GM12801 (cell line): Measurements from ENCODE around the gene ZFP62.

ENCODE experiments used
- CTCF ChIP-seq: IDR thresholded peaks from one replicate; pipeline ENCODE4 v1.5.1; 2011; ENCODE audit warnings: control low read depth; ENCODE audit not compliant: insufficient read length; ENCODE audit errors: extremely low read depth

Gene ZFP62

GRCh38 chr5:180815293-180815917 lies 45.7 kb downstream of the ZFP62 start:
- TF ChIP-seq CTCF, result no peak

DNA sequence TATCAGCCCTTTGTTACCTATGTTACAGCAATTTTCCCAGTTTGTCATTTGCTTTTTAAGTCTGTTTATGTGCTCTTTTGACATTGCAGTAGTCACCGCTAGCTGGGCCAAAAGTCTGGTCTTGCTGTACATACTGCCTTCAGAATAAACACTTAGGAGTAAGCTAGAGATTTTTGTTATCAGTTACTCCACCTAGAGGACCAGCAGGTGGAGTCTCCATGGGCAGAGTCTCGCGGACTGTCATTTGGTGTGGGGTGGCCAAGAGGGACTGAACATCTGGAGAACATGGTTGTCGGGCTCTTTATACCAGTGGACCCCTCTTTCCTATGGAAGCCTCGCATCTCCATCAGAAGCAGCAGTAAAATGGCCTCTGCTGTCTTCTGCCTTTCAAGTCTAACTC lies 47.7 kb downstream of the ZFP62 start:
- TF ChIP-seq CTCF, result no peak

DNA sequence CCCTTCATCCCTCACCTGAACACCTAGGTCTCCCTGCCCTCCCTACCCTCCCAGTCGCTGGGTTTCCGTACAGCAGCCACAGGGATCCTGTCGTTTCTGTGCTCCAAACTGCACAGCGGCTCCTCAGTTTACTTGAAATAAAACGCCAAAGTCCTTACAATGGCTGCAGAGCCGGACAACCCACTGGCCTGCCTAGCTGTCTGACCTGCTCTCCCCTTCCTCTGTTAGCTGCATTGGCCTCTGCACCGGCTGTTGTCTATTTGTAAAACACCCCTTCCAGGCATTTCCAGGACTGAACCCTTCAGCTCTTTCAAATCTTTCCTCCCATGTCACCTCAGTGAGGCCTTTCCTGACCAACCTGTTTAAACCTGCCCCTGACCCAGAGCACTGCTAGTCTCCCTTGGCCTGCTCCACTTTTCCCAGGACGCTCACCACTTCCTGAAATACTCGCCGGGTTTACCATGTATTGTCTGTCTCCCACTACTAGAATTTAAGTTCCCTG lies 49.4 kb downstream of the ZFP62 start:
- no peak for TF ChIP-seq CTCF

DNA sequence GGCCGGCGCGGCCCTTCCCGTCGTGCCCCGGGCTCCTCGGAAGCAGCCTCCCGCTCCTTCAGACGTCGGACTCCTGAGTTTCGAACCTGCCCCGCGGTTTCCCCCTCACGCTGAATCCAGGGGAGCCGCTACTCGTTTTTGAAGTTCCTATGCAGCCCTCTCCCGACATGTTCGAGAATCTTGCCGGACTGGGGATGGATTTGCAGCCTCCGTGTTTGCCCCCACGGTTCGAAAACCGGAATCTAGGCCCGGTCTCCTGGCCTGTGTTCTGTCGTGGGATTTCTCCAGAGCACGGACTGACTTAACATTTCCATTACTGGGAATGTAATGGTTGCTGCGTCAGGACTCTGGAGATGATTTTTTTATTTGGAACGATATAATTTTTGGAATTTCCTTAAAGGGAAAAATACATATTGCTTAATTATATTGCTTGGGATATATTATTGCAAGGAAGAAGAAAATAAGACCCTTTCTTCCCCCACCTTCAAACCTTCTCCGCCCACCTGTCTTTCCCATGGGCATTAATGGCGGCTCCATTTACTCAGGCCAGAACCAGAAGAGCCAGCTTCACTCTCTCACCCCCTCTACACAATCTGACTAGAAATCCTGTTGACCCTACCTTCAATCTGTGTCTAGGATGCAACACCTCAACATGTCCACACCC lies 50.0 kb downstream of the ZFP62 start:
- TF ChIP-seq CTCF, result no peak

GRCh38 chr5:180810210-180810958 lies 50.7 kb downstream of the ZFP62 start:
- TF ChIP-seq CTCF, result no peak

- no peak for TF ChIP-seq CTCF
Measured at GRCh38 chr5:180809403-180810209, 51.5 kb downstream of the ZFP62 start.
